ENCODE measurements around the gene PCCA. TPM values are rescaled to one million over a fixed set of nuclear protein-coding genes. Genes with fewer than 3 reads are reported as not detected.

The PCCA gene
- total and polyA plus RNA-seq, 2 donors (not counting 3 experiments of a cell fraction or from before 2014, with no cell fraction given): 5.7 to 20.2 TPM

DNA sequence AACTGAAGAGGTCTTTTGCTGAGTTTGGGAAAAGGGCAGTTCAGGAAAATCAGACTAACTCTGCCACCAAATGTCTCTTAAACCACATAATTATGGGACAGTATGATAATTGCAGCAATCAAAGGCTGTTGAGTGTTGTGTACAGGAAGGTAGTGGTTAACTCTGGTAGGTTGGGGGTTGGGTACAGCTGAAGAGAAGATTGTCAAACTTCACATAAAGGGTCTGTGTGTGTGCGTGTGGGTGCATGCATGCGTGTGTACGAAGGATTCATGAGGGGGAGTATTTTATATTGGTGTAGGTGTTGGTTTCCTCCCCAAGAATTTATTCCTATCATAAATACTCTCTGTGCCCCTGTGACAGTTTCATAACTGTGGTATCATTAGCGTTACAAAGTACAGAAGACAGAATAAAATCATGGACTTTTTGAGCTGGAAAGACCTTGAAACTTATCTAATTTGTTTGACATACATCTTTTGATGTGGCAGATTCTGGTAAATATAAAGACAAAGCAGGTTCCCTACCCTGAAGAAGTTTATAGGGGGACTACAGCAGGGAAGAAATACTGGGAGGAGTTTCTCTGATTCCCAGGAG, 94.1 kb downstream of the PCCA start:
- TF ChIP-seq EZH2 (IDR thresholded peaks at IDR 0.05; ENCODE audit: borderline replicate concordance, low read depth, low read length, severe bottlenecking) (no peak), POLR2AphosphoS5 (IDR thresholded peaks at IDR 0.05; ENCODE audit: insufficient read depth, low read depth, low read length) (no peak), GATA2 (IDR thresholded peaks at IDR 0.05; ENCODE audit: insufficient read depth, insufficient read length, low read depth, low read length) (no peak), POLR2A (IDR thresholded peaks at IDR 0.05; ENCODE audit: low read depth, low read length) (no peak), FOS (IDR thresholded peaks at IDR 0.05; ENCODE audit: borderline replicate concordance, insufficient read depth, low read length) (no peak)
- no peak overlapping the region for H3K4me3 ChIP-seq (replicated peaks in 1 of 3; ENCODE audit: insufficient read depth in 1 of 3, low read depth in 1 of 3, low read length in 3 of 3)
- H3K27ac ChIP-seq (ENCODE audit: insufficient read depth, low read depth, low read length): no peak overlapping the region
- no peak overlapping the region for H3K4me2 ChIP-seq (ENCODE audit: insufficient read depth, low read length)
- intact Hi-C loops (cut with micrococcal nuclease) (no loop called here), dilution Hi-C loops (cut with MboI; ENCODE audit: extremely low pct_ligation_motif_present, low sequenced_read_pairs) (no loop called here)
- no peaks in the 10 kb centered on the region for H3K79me2 ChIP-seq (ENCODE audit: control insufficient read depth, insufficient read depth, low read length)
- H3K27me3 ChIP-seq (ENCODE audit: control insufficient read depth in 2 of 2, insufficient read depth in 2 of 2, low read length in 2 of 2): no peaks in the 10 kb centered on the region
- H4K20me1 ChIP-seq (replicated peaks; ENCODE audit: control insufficient read depth, extremely low read depth, insufficient read depth, low read length): no peaks in the 10 kb centered on the region
- CTCF ChIA-PET: no interaction called here
- POLR2A ChIA-PET: no interaction called here
- H3K9me3 ChIP-seq (replicated peaks; ENCODE audit: control insufficient read depth, insufficient read depth, low read length): no peaks in the 10 kb centered on the region
- H3K4me1 ChIP-seq (ENCODE audit: control insufficient read depth, extremely low read depth, insufficient read depth, low read length): no peaks in the 10 kb centered on the region
- no peaks in the 10 kb centered on the region for H3K9me1 ChIP-seq (replicated peaks; ENCODE audit: control insufficient read depth, extremely low read depth, insufficient read depth, low read length)
- DNase-seq (ENCODE audit: low read depth, low spot score): no peak
- H3K36me3 ChIP-seq (ENCODE audit: control insufficient read depth in 2 of 2, extremely low read depth in 1 of 2, insufficient read depth in 2 of 2, low read length in 2 of 2): no peaks in the 10 kb centered on the region
- no TSS peak for BruUV-seq (replicated peaks)
- H3K9ac ChIP-seq (replicated peaks; ENCODE audit: extremely low read depth, insufficient read depth, low read length): no peak overlapping the region
- no peak for FAIRE-seq
- no peak overlapping the region for H2AFZ ChIP-seq (ENCODE audit: low read depth, low read length)

DNA sequence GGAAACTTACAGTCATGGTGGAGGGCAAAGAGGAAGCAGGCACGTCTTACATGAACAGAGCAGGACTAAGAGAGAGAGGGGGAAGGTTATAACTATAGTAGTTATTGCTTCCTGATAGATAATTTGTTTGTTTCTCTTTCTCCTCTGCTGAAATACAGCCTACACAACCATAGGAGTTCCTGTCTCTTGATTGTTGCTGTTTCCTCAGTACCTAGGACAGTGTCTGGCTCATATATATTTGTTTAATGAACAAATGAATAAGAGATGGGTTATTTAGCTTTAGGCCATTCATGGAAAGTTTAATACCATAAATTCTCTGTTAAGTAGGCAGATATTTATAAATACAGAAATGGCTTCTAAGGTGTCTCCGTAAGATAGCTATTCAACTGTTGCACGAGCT, 95.2 kb downstream of the PCCA start:
- Histone ChIP-seq H3K9me3 (replicated peaks; ENCODE audit: control insufficient read depth, insufficient read depth, low read length) (no peaks in the 10 kb centered on the region), H4K20me1 (replicated peaks; ENCODE audit: control insufficient read depth, extremely low read depth, insufficient read depth, low read length) (no peaks in the 10 kb centered on the region), H3K4me1 (ENCODE audit: control insufficient read depth, extremely low read depth, insufficient read depth, low read length) (no peaks in the 10 kb centered on the region), H3K4me3 (replicated peaks in 1 of 3; ENCODE audit: insufficient read depth in 1 of 3, low read depth in 1 of 3, low read length in 3 of 3) (no peak overlapping the region), H3K9ac (replicated peaks; ENCODE audit: extremely low read depth, insufficient read depth, low read length) (no peak overlapping the region), H3K27ac (ENCODE audit: insufficient read depth, low read depth, low read length) (no peak overlapping the region), H3K36me3 (ENCODE audit: control insufficient read depth in 2 of 2, extremely low read depth in 1 of 2, insufficient read depth in 2 of 2, low read length in 2 of 2) (no peaks in the 10 kb centered on the region), H3K79me2 (ENCODE audit: control insufficient read depth, insufficient read depth, low read length) (no peaks in the 10 kb centered on the region), H3K9me1 (replicated peaks; ENCODE audit: control insufficient read depth, extremely low read depth, insufficient read depth, low read length) (no peaks in the 10 kb centered on the region), H2AFZ (ENCODE audit: low read depth, low read length) (no peak overlapping the region), H3K4me2 (ENCODE audit: insufficient read depth, low read length) (no peak overlapping the region), H3K27me3 (ENCODE audit: control insufficient read depth in 2 of 2, insufficient read depth in 2 of 2, low read length in 2 of 2) (no peaks in the 10 kb centered on the region)
- peak; percentile 4 for FAIRE-seq
- dilution Hi-C loops (cut with MboI; ENCODE audit: extremely low pct_ligation_motif_present, low sequenced_read_pairs) (no loop called here), intact Hi-C loops (cut with micrococcal nuclease) (no loop called here)
- DNase-seq (ENCODE audit: low read depth, low spot score): no peak
- BruUV-seq (replicated peaks): no TSS peak
- POLR2A ChIA-PET: no interaction called here
- no peak for TF ChIP-seq JUN (IDR thresholded peaks at IDR 0.05; ENCODE audit: borderline replicate concordance, insufficient read depth, insufficient read length, low read depth)
- TF ChIP-seq, protein P1, sequence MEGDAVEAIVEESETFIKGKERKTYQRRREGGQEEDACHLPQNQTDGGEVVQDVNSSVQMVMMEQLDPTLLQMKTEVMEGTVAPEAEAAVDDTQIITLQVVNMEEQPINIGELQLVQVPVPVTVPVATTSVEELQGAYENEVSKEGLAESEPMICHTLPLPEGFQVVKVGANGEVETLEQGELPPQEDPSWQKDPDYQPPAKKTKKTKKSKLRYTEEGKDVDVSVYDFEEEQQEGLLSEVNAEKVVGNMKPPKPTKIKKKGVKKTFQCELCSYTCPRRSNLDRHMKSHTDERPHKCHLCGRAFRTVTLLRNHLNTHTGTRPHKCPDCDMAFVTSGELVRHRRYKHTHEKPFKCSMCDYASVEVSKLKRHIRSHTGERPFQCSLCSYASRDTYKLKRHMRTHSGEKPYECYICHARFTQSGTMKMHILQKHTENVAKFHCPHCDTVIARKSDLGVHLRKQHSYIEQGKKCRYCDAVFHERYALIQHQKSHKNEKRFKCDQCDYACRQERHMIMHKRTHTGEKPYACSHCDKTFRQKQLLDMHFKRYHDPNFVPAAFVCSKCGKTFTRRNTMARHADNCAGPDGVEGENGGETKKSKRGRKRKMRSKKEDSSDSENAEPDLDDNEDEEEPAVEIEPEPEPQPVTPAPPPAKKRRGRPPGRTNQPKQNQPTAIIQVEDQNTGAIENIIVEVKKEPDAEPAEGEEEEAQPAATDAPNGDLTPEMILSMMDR (IDR thresholded peaks at IDR 0.05; ENCODE audit: extremely low read depth in 1 of 2, insufficient read depth in 1 of 2, low read depth in 1 of 2, low read length in 2 of 2): no peak
- no peak for TF ChIP-seq FOS (IDR thresholded peaks at IDR 0.05; ENCODE audit: borderline replicate concordance, insufficient read depth, low read length)
- no peak for TF ChIP-seq POLR2A (IDR thresholded peaks at IDR 0.05; ENCODE audit: low read depth, low read length)
- TF ChIP-seq, protein P2, sequence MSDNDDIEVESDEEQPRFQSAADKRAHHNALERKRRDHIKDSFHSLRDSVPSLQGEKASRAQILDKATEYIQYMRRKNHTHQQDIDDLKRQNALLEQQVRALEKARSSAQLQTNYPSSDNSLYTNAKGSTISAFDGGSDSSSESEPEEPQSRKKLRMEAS (IDR thresholded peaks at IDR 0.05; ENCODE audit: insufficient read depth, insufficient read length): no peak
- TF ChIP-seq MYC (IDR thresholded peaks at IDR 0.05; ENCODE audit: low read depth, low read length): no peak
- no peak for TF ChIP-seq POLR2AphosphoS5 (IDR thresholded peaks at IDR 0.05; ENCODE audit: insufficient read depth, low read depth, low read length)
- no peak for TF ChIP-seq EZH2 (IDR thresholded peaks at IDR 0.05; ENCODE audit: borderline replicate concordance, low read depth, low read length, severe bottlenecking)
- no peak for TF ChIP-seq GATA2 (IDR thresholded peaks at IDR 0.05; ENCODE audit: insufficient read depth, insufficient read length, low read depth, low read length)
- CTCF ChIA-PET: no interaction called here
